PC-3 (cell line): ENCODE data around the gene CRY2. TPM values are rescaled to one million over a fixed set of nuclear protein-coding genes. Genes with fewer than 3 reads are reported as not detected.

ENCODE experiments used
- ATAC-seq: fragments of 200-7000 bp; cut with Tn5 transposase; 2 replicates; pipeline ENCODE4 v1.9.1; 2020; ENCODE audit warnings: mild to moderate bottlenecking, moderate library complexity
- BruUV-seq: library from RNA; stranded (reverse); fragments of 400-500 nt; replicated peaks from 2 replicates; lab custom pipeline; 2021; lab: Mats Ljungman, UMichigan
- CTCF ChIA-PET: fragments of 300-600 bp; sonication (Branson Sonifier 250); formaldehyde crosslinking; loops from one replicate; lab custom pipeline; 2022; ENCODE audit warnings: antibody characterized with exemption; lab: Charles Lee
- POLR2A ChIA-PET: fragments of 300-600 bp; sonication (Branson Sonifier 250); formaldehyde crosslinking; loops from one replicate; lab custom pipeline; 2022; ENCODE audit warnings: antibody characterized with exemption; ENCODE audit not compliant: unreplicated experiment; lab: Charles Lee
- DNase-seq: peaks from one replicate; pipeline ENCODE4 v3.0.0-alpha.2; 2015
- H2AFZ ChIP-seq: fragments of 300-600 bp; sonication (generic); 2 replicates; pipeline ENCODE4 v1.6.0; 2016; ENCODE audit warnings: antibody characterized with exemption, low read length
- H3F3A ChIP-seq: fragments of 300-600 bp; sonication (generic); one replicate; pipeline ENCODE4 v1.6.0; 2017; ENCODE audit warnings: antibody characterized with exemption, low read length, control low read depth, mild to moderate bottlenecking; ENCODE audit not compliant: unreplicated experiment
- H3K27ac ChIP-seq: fragments of 300-600 bp; sonication (generic); 2 replicates; pipeline ENCODE4 v1.5.1; 2016; ENCODE audit warnings: mild to moderate bottlenecking, low read length
- H3K27me3 ChIP-seq: fragments of 300-600 bp; sonication (generic); 2 replicates; pipeline ENCODE4 v1.6.1; 2016; ENCODE audit warnings: low read length, mixed read lengths
- H3K36me3 ChIP-seq: fragments of 300-600 bp; sonication (generic); 2 replicates; pipeline ENCODE4 v1.6.1; 2016; ENCODE audit warnings: low read depth, mixed run types, low read length, mixed read lengths
- H3K4me1 ChIP-seq: fragments of 300-600 bp; sonication (generic); 2 replicates; pipeline ENCODE4 v1.5.1; 2016; ENCODE audit warnings: low read length; ENCODE audit not compliant: insufficient read depth
- H3K4me2 ChIP-seq: fragments of 300-600 bp; sonication (generic); 2 replicates; pipeline ENCODE4 v1.6.0; 2016; ENCODE audit warnings: low read length
- H3K4me3 ChIP-seq: fragments of 300-600 bp; sonication (generic); 2 replicates; pipeline ENCODE4 v1.5.1; 2016; ENCODE audit warnings: mild to moderate bottlenecking, low read length, mixed read lengths
- H3K79me2 ChIP-seq: fragments of 300-600 bp; sonication (generic); 2 replicates; pipeline ENCODE4 v1.6.1; 2017; ENCODE audit warnings: low read length, mixed read lengths
- H3K9ac ChIP-seq: fragments of 300-600 bp; sonication (generic); 2 replicates; pipeline ENCODE4 v1.6.0; 2016; ENCODE audit warnings: mild to moderate bottlenecking, low read length
- H3K9me2 ChIP-seq: fragments of 300-600 bp; sonication (generic); replicated peaks from 2 replicates; pipeline ENCODE4 v1.6.1; 2016; ENCODE audit warnings: mixed run types, low read length, mixed read lengths
- H3K9me3 ChIP-seq: fragments of 300-600 bp; sonication (generic); 2 replicates; pipeline ENCODE4 v1.6.1; 2016; ENCODE audit warnings: low read length, mixed read lengths
- H4K20me1 ChIP-seq: fragments of 300-600 bp; sonication (generic); 2 replicates; pipeline ENCODE4 v1.6.1; 2016; ENCODE audit warnings: low read length, mixed read lengths
- EZH2 ChIP-seq: fragments of 300-600 bp; sonication (generic); IDR thresholded peaks from one replicate; pipeline ENCODE4 v1.6.1; 2017; ENCODE audit warnings: antibody characterized with exemption, mild to moderate bottlenecking, low read length; ENCODE audit not compliant: unreplicated experiment
- EZH2phosphoT487 ChIP-seq: fragments of 300-600 bp; sonication (generic); IDR thresholded peaks from 2 replicates; pipeline ENCODE4 v1.6.1; 2018; ENCODE audit warnings: mild to moderate bottlenecking, antibody characterized with exemption, low read length, borderline replicate concordance
- intact Hi-C: fragments of 100-400 bp; cut with micrococcal nuclease; formaldehyde crosslinking; loops from 2 replicates; pipeline ENCODE4 v1.9.0; 2023
- total RNA-seq: library from RNA; depleted of rRNA; stranded (reverse); fragments of >200 nt; gene quantifications from 2 replicates; pipeline ENCODE4 v1.2.3, GENCODE V29; 2014
- TF ChIP-seq, protein P1 (sequence below): fragments of 300-600 bp; sonication (generic); conservative IDR thresholded peaks from 2 replicates; pipeline ENCODE4 v1.5.1; 2017; ENCODE audit warnings: antibody characterized with exemption, low read depth, mild to moderate bottlenecking, low read length

CRY2 gene
- total RNA-seq, 1 experiment from 2014 or later = 9.5 TPM

DNA sequence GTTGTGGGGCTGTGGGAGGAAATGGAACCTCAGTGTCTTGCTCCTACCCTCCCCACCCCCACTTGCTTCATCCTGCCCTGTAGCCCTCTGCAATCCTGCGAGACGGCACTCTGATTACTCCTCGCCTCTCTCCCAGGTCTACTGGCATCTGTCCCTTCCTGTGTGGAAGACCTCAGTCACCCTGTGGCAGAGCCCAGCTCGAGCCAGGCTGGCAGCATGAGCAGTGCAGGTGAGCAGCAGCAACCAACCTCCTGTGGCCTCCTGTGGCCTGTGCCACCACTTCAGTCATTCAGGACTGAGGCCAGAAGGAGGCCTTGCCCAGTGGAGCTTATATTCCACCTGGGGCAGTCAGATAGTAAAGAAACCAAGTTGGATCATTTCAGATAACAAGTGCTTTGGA, 23.4 kb downstream of the CRY2 start:
- Histone ChIP-seq H2AFZ (no peak overlapping the region), H3K9me2 (no peaks in the 10 kb centered on the region), H3K4me1 (no peaks in the 10 kb centered on the region), H3F3A (no peaks in the 10 kb centered on the region), H3K4me2 (no peak overlapping the region), H3K27ac (no peak overlapping the region), H3K9ac (no peak overlapping the region), H4K20me1 (no peaks in the 10 kb centered on the region), H3K9me3 (no peaks in the 10 kb centered on the region), H3K27me3 (no peaks in the 10 kb centered on the region), H3K36me3 (0 out of 2 replicates have a peak, but pooled peaks cover 4% of the 10 kb centered on the region), H3K4me3 (no peak overlapping the region), H3K79me2 (no peaks in the 10 kb centered on the region)
- TF ChIP-seq, protein P1, sequence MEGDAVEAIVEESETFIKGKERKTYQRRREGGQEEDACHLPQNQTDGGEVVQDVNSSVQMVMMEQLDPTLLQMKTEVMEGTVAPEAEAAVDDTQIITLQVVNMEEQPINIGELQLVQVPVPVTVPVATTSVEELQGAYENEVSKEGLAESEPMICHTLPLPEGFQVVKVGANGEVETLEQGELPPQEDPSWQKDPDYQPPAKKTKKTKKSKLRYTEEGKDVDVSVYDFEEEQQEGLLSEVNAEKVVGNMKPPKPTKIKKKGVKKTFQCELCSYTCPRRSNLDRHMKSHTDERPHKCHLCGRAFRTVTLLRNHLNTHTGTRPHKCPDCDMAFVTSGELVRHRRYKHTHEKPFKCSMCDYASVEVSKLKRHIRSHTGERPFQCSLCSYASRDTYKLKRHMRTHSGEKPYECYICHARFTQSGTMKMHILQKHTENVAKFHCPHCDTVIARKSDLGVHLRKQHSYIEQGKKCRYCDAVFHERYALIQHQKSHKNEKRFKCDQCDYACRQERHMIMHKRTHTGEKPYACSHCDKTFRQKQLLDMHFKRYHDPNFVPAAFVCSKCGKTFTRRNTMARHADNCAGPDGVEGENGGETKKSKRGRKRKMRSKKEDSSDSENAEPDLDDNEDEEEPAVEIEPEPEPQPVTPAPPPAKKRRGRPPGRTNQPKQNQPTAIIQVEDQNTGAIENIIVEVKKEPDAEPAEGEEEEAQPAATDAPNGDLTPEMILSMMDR = no peak
- TF ChIP-seq EZH2 (no peak), EZH2phosphoT487 (no peak)
- CTCF ChIA-PET = no interaction called here
- no peak for ATAC-seq
- BruUV-seq = no TSS peak
- POLR2A ChIA-PET = interaction anchor here (0.6 kb wide), 1 partner anchor 26 kb away, joined by 5 read pairs; no protein-coding TSS in a partner anchor
- intact Hi-C loops = no loop called here
- DNase-seq = no peak

DNA sequence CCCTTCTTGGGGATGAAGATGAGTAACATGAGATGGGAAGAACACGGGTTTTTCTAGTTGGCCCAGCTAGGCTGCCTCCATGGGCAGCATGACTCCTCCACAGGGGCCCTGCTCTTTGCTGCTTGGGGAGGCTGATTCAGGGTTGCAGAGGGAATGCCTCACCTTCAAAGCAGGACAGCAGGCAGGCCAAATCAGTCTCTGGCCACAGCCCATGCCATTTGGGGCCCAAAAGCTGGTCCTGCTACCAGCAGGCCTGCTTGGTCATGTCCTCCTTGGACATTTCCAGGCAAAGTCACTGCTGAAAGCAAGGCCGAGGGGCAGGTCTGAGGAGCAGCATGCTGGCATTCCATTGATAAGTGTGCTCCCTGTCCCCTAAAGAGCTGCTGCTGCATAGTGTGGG, 24.4 kb downstream of the CRY2 start:
- H3F3A ChIP-seq = no peaks in the 10 kb centered on the region
- H3K9me2 ChIP-seq = no peaks in the 10 kb centered on the region
- H3K9ac ChIP-seq = no peak overlapping the region
- no peaks in the 10 kb centered on the region for H3K79me2 ChIP-seq
- H4K20me1 ChIP-seq = no peaks in the 10 kb centered on the region
- TF ChIP-seq EZH2phosphoT487 (no peak), EZH2 (no peak)
- TF ChIP-seq, protein P1 = no peak
- CTCF ChIA-PET = interaction anchor here (0.6 kb wide), 1 partner anchor 59 kb away, joined by 3 read pairs; no protein-coding TSS in a partner anchor
- H3K4me3 ChIP-seq = no peak overlapping the region
- no peaks in the 10 kb centered on the region for H3K27me3 ChIP-seq
- no peak for DNase-seq
- intact Hi-C loops = loop anchor here (2.0 kb wide), 1 partner anchor 47 kb away; no protein-coding TSS in a partner anchor
- POLR2A ChIA-PET = no interaction called here
- H3K27ac ChIP-seq = no peak overlapping the region
- no peak overlapping the region for H2AFZ ChIP-seq
- no peaks in the 10 kb centered on the region for H3K4me1 ChIP-seq
- H3K36me3 ChIP-seq = 0 out of 2 replicates have a peak, but pooled peaks cover 4% of the 10 kb centered on the region
- no TSS peak for BruUV-seq
- ATAC-seq = no peak
- H3K4me2 ChIP-seq = no peak overlapping the region
- no peaks in the 10 kb centered on the region for H3K9me3 ChIP-seq
